Gastrocnemius medialis (tissue), 4 donors: Measurements from ENCODE around the gene GABRB3. TPM values are rescaled to one million over a fixed set of nuclear protein-coding genes. Genes with fewer than 3 reads are reported as not detected.

Experiments
- ATAC-seq, 2 donors: fragments of 150-250 bp; one replicate each; pipeline ENCODE4 v1.9.1; 2016
- DNase-seq, 2 donors: peaks; one replicate each; pipeline ENCODE4 v3.0.0-alpha.2; 2019
- H3K27ac ChIP-seq, 4 donors: fragments of 200-600 bp; sonication (generic); 1 replicate in 1 of 4; 2 replicates in 3 of 4; pipeline ENCODE4 v1.5.1; 2016 to 2018; ENCODE audit warnings: mild to moderate bottlenecking in 2 of 4, moderate library complexity in 1 of 4
- H3K27me3 ChIP-seq, 3 donors: fragments of 200-600 bp; sonication (generic) in 2 of 3; 1 replicate in 1 of 3; 2 replicates in 2 of 3; pipeline versions ENCODE4 v1.5.1 to v1.6.0; 2016 to 2019; ENCODE audit warnings: mild to moderate bottlenecking in 1 of 3, moderate library complexity in 1 of 3
- H3K36me3 ChIP-seq, 2 donors: fragments of 200-600 bp; sonication (generic) in 1 of 2; one replicate each; pipeline ENCODE4 v1.5.1; 2017 to 2018
- H3K4me1 ChIP-seq, 2 donors: fragments of 200-600 bp; sonication (generic) in 1 of 2; one replicate each; pipeline ENCODE4 v1.5.1; 2016 to 2017; ENCODE audit warnings: mild to moderate bottlenecking in 2 of 2
- H3K4me3 ChIP-seq, 4 donors: fragments of 200-600 bp; sonication (generic) in 3 of 4; 1 replicate in 1 of 4; 2 replicates in 3 of 4; pipeline ENCODE4 v1.5.1; 2016 to 2019; ENCODE audit warnings: mild to moderate bottlenecking in 2 of 4
- H3K9me3 ChIP-seq, 3 donors: fragments of 200-600 bp; sonication (generic) in 2 of 3; 1 replicate in 1 of 3; 2 replicates in 2 of 3; pipeline ENCODE4 v1.5.1; 2016 to 2019
- POLR2A ChIP-seq, 2 donors: fragments of 450-650 bp; IDR thresholded peaks; one replicate each; pipeline ENCODE4 v1.6.1; 2017; ENCODE audit warnings: antibody characterized with exemption in 2 of 2, mild to moderate bottlenecking in 2 of 2, moderate library complexity in 2 of 2
- in situ Hi-C, 4 donors: fragments of 200-750 bp; cut with MboI; loops; one replicate each; pipeline versions ENCODE4 v1.15.0 to v1.8.0; 2017; ENCODE audit warnings: low sequenced_read_pairs in 4 of 4
- intact Hi-C: fragments of 100-400 bp; cut with DNase I; formaldehyde crosslinking; loops from one replicate; pipeline ENCODE4 v1.15.1; 2023; ENCODE audit warnings: low total_unique reads
- total RNA-seq, 4 donors: library from RNA; depleted of rRNA; stranded (reverse); fragments of >200 nt; gene quantifications; one replicate each; pipeline versions ENCODE4 v1.1.0 to v1.2.3, GENCODE V29; 2016
- TF ChIP-seq, protein P1 (sequence below), 5 experiments: fragments of 450-650 bp in 3 of 5; fragments of 200-600 bp in 2 of 5; sonication (generic) in 2 of 5; IDR thresholded peaks in 4 of 5; conservative IDR thresholded peaks in 1 of 5; 1 replicate in 4 of 5; 2 replicates in 1 of 5; pipeline ENCODE4 v1.5.1; 2016 to 2019; ENCODE audit warnings: antibody characterized with exemption in 5 of 5, mild to moderate bottlenecking in 3 of 5, moderate library complexity in 3 of 5

The GABRB3 gene
- total RNA-seq, 4 donors from 2014 or later: 0.23 to 0.91 (median 0.35) TPM

DNA sequence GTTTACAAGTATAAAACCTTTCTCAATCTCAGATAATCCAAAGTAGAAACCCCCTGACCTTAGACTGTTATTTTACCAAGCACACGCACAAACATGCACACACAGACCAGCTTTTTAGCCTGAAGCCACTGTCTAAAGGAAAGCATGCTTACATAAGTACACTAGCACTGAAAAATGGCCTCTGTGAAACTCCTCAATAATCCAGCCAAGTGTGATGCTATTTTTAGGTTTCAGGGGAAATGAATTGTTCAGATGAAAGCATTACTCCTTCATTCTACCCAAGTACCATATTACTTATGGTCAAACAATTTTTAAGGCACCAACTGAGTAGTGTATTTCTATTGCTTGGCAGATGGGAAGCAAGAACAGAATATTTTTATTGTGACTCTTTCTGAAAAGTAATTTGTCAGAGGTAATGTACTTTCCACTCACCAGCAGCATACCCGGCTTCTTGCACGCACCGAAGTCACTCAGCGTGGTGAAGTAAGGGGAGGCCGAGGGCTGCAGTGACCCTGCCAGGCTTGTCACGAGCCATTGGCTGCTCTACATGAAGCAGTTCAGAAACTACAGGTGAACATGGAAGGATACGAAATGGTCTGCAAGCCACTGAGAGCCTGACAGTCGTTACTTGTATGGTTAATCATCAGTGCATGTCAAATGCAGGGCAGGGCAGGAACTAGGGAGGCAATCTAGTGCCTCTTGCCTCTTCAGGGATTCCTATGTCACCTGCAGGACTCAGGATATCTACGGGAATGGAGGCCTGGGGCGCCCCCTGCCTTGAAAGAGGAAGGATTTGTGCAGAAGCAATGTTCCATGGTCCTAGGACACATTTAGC lies 106.7 kb downstream of the GABRB3 start:
- Histone ChIP-seq H3K36me3 (no peaks in the 10 kb centered on the region), H3K4me3 (no peak overlapping the region), H3K9me3 (no peaks in the 10 kb centered on the region), H3K4me1 (no peaks in the 10 kb centered on the region), H3K27ac (no peak overlapping the region), H3K27me3 (no peaks in the 10 kb centered on the region)
- TF ChIP-seq, protein P1, sequence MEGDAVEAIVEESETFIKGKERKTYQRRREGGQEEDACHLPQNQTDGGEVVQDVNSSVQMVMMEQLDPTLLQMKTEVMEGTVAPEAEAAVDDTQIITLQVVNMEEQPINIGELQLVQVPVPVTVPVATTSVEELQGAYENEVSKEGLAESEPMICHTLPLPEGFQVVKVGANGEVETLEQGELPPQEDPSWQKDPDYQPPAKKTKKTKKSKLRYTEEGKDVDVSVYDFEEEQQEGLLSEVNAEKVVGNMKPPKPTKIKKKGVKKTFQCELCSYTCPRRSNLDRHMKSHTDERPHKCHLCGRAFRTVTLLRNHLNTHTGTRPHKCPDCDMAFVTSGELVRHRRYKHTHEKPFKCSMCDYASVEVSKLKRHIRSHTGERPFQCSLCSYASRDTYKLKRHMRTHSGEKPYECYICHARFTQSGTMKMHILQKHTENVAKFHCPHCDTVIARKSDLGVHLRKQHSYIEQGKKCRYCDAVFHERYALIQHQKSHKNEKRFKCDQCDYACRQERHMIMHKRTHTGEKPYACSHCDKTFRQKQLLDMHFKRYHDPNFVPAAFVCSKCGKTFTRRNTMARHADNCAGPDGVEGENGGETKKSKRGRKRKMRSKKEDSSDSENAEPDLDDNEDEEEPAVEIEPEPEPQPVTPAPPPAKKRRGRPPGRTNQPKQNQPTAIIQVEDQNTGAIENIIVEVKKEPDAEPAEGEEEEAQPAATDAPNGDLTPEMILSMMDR (IDR thresholded peaks at IDR 0.05 in 4 of 5, conservative IDR thresholded peaks at IDR 0.05 in 1 of 5): no peak
- TF ChIP-seq POLR2A (IDR thresholded peaks at IDR 0.05): no peak
- ATAC-seq (no peak), DNase-seq (no peak)
- intact Hi-C loops: no loop called here
- in situ Hi-C loops: no loop called here

DNA sequence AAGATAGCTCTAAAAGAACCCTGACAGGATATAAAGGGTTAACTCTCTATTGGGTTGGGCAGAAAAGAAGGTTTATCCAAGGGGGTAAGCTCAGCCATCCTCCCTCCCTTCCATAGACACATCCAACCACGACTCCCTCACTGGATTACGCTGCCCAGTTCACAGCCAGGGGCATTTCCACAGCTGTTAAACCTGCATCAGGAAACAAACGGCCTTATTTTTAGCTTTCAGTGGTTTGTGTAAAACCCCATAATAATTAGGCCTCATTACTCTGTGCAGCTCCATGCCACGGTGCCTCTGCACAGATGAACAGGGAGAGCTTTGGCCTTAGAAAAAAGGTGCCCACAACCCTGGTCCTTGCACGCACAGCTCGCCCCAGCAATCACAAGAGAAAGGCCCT lies 110.6 kb downstream of the GABRB3 start:
- Histone ChIP-seq H3K4me1 (no peaks in the 10 kb centered on the region), H3K27me3 (no peaks in the 10 kb centered on the region), H3K27ac (no peak overlapping the region), H3K9me3 (no peaks in the 10 kb centered on the region), H3K36me3 (no peaks in the 10 kb centered on the region), H3K4me3 (no peak overlapping the region)
- intact Hi-C loops: no loop called here
- TF ChIP-seq POLR2A (IDR thresholded peaks at IDR 0.05): no peak
- ATAC-seq: no peak
- no peak for DNase-seq
- in situ Hi-C loops: no loop called here

DNA sequence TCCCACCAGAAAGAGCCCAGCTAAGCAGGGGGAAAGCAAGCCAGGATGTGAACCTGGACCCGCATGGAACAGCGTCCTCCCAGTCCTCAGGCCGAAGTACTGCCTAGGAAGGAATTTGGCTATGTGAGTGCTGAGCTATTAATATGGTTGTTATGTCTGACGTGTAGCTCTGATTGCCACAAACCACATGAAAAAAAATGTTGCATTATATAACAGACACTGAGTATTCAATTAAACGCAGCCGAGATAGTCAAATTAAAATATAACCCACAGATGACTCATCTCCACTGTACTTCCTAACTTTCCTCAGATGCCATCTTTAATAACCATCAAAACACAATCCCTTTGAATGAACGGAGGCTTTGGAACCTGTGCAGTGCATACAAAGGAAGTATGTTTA lies 111.1 kb downstream of the GABRB3 start:
- H3K27me3 ChIP-seq: no peaks in the 10 kb centered on the region
- ATAC-seq (no peak), DNase-seq (no peak)
- H3K4me1 ChIP-seq: no peaks in the 10 kb centered on the region
- no peak overlapping the region for H3K27ac ChIP-seq
- in situ Hi-C loops (no loop called here), intact Hi-C loops (no loop called here)
- no peaks in the 10 kb centered on the region for H3K9me3 ChIP-seq
- no peak for TF ChIP-seq POLR2A (IDR thresholded peaks at IDR 0.05)
- TF ChIP-seq, protein P1 (IDR thresholded peaks at IDR 0.05 in 4 of 5, conservative IDR thresholded peaks at IDR 0.05 in 1 of 5): no peak
- H3K36me3 ChIP-seq: no peaks in the 10 kb centered on the region
- H3K4me3 ChIP-seq: no peak overlapping the region

DNA sequence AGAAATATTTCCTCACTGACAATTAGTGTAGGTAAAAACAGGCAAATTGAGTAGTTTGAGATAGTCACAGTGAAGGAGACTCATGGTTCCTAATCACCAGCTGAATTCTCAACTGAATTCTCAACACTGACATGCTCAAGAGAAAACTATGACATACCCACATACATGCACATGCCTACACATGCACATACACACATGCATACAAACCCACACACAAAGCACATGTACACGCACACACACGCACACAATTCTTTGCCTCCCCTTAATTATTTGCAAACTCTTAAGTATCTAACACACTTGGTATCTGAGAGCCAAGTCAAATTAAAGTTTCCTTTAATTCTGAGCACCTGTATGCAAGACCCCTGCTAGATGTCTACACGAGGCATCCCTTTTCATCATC lies 111.8 kb downstream of the GABRB3 start:
- H3K9me3 ChIP-seq: no peaks in the 10 kb centered on the region
- no peaks in the 10 kb centered on the region for H3K4me1 ChIP-seq
- no peak overlapping the region for H3K27ac ChIP-seq
- no peaks in the 10 kb centered on the region for H3K27me3 ChIP-seq
- in situ Hi-C loops (no loop called here), intact Hi-C loops (no loop called here)
- ATAC-seq (no peak), DNase-seq (no peak)
- no peak overlapping the region for H3K4me3 ChIP-seq
- TF ChIP-seq POLR2A (IDR thresholded peaks at IDR 0.05): no peak
- TF ChIP-seq, protein P1 (IDR thresholded peaks at IDR 0.05 in 4 of 5, conservative IDR thresholded peaks at IDR 0.05 in 1 of 5): no peak
- H3K36me3 ChIP-seq: no peaks in the 10 kb centered on the region

DNA sequence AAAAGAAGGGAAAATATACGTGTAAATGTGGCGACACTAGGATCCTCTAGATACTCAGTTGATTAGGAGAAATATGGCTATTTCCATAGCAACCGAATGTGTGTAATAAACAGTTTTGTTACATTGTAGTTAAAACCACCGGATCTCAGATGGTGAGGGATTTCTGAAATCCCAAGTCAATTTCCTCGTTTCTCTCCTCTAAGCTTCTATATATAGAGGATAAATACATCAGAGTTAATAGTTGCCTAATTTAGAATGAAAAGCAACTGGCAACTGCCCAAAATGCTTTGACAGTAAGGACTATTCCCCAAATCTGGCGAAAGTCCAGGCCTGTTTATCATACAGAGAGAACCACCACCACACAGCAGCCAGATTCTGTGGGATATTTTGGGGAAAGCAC lies 112.6 kb downstream of the GABRB3 start:
- ATAC-seq: no peak
- Histone ChIP-seq H3K27ac (no peak overlapping the region), H3K4me1 (no peaks in the 10 kb centered on the region), H3K9me3 (no peaks in the 10 kb centered on the region), H3K4me3 (no peak overlapping the region), H3K27me3 (no peaks in the 10 kb centered on the region), H3K36me3 (no peaks in the 10 kb centered on the region)
- intact Hi-C loops: no loop called here
- DNase-seq: no peak
- TF ChIP-seq, protein P1 (IDR thresholded peaks at IDR 0.05 in 4 of 5, conservative IDR thresholded peaks at IDR 0.05 in 1 of 5): no peak
- no peak for TF ChIP-seq POLR2A (IDR thresholded peaks at IDR 0.05)
- in situ Hi-C loops: no loop called here
